SK-N-MC (cell line): ENCODE measurements around the gene NADSYN1.

Experiments
- DNase-seq: peaks from one replicate; pipeline ENCODE4 v3.0.0-alpha.2; 2011; ENCODE audit warnings: low read depth, low spot score
- H3K27ac ChIP-seq: fragments of 200-600 bp; sonication (generic); 2 replicates; pipeline ENCODE4 v1.5.1; 2016; ENCODE audit warnings: mixed run types
- H3K36me3 ChIP-seq: fragments of 200-600 bp; sonication (generic); 2 replicates; pipeline ENCODE4 v1.6.1; 2017; ENCODE audit warnings: antibody characterized with exemption, low read length, mixed read lengths; ENCODE audit not compliant: insufficient read depth
- H3K4me3 ChIP-seq: fragments of 200-600 bp; sonication (generic); 2 replicates; pipeline ENCODE4 v1.5.1; 2016
- H3K9ac ChIP-seq: fragments of 200-600 bp; sonication (generic); 2 replicates; pipeline ENCODE4 v1.8.0; 2017; ENCODE audit warnings: mixed run types, mixed read lengths; ENCODE audit not compliant: insufficient read length
- H3K9me3 ChIP-seq: fragments of 200-600 bp; sonication (generic); 2 replicates; pipeline ENCODE4 v1.6.1; 2017; ENCODE audit warnings: low read depth, mild to moderate bottlenecking, antibody characterized with exemption, low read length, moderate library complexity, mixed read lengths
- EZH2 ChIP-seq: fragments of 200-600 bp; sonication (generic); IDR thresholded peaks from one replicate; pipeline ENCODE4 v1.6.1; 2017; ENCODE audit warnings: antibody characterized with exemption
- FOXP2 ChIP-seq: optimal IDR thresholded peaks from 2 replicates; pipeline ENCODE3; 2011; ENCODE audit warnings: mild to moderate bottlenecking, moderate library complexity; ENCODE audit not compliant: insufficient read depth; ENCODE audit errors: extremely low read length, control extremely low read depth
- POLR2AphosphoS5 ChIP-seq: IDR thresholded peaks from 2 replicates; pipeline ENCODE4 v1.6.1; 2012; ENCODE audit warnings: mild to moderate bottlenecking, low read depth, low read length, borderline replicate concordance

NADSYN1 gene

GRCh38 chr11:71478528-71478840 is 25.5 kb downstream of the NADSYN1 start:
- Histone ChIP-seq H3K4me3 (no peak overlapping the region), H3K27ac (no peak overlapping the region), H3K36me3 (peaks cover 15% of the 10 kb centered on the region; the same call in 1 of the 2 replicates), H3K9ac (no peak overlapping the region), H3K9me3 (no peaks in the 10 kb centered on the region)
- no peak for TF ChIP-seq EZH2
- TF ChIP-seq POLR2AphosphoS5: no peak
- TF ChIP-seq FOXP2: no peak
- no peak for DNase-seq

GRCh38 chr11:71481101-71481960 is 28.3 kb downstream of the NADSYN1 start:
- TF ChIP-seq POLR2AphosphoS5 (no peak), FOXP2 (no peak), EZH2 (no peak)
- DNase-seq: no peak
- no peaks in the 10 kb centered on the region for H3K9me3 ChIP-seq
- no peak overlapping the region for H3K27ac ChIP-seq
- H3K36me3 ChIP-seq: peaks cover 13% of the 10 kb centered on the region; the same call in 1 of the 2 replicates
- no peak overlapping the region for H3K4me3 ChIP-seq
- no peak overlapping the region for H3K9ac ChIP-seq

GRCh38 chr11:71482216-71482615 is 29.2 kb downstream of the NADSYN1 start:
- Histone ChIP-seq H3K9ac (no peak overlapping the region), H3K36me3 (peaks cover 13% of the 10 kb centered on the region; the same call in 1 of the 2 replicates), H3K9me3 (no peaks in the 10 kb centered on the region), H3K27ac (no peak overlapping the region), H3K4me3 (no peak overlapping the region)
- no peak for DNase-seq
- TF ChIP-seq FOXP2: no peak
- TF ChIP-seq POLR2AphosphoS5: no peak
- TF ChIP-seq EZH2: no peak

GRCh38 chr11:71482746-71483364 is 29.9 kb downstream of the NADSYN1 start:
- H3K36me3 ChIP-seq: peaks cover 13% of the 10 kb centered on the region; the same call in 1 of the 2 replicates
- no peak overlapping the region for H3K4me3 ChIP-seq
- no peak overlapping the region for H3K9ac ChIP-seq
- no peak for DNase-seq
- no peak overlapping the region for H3K27ac ChIP-seq
- TF ChIP-seq POLR2AphosphoS5 (no peak), EZH2 (no peak), FOXP2 (no peak)
- no peaks in the 10 kb centered on the region for H3K9me3 ChIP-seq

- H3K9me3 ChIP-seq: no peaks in the 10 kb centered on the region
- no peak overlapping the region for H3K27ac ChIP-seq
- no peak for DNase-seq
- peaks cover 13% of the 10 kb centered on the region; the same call in 1 of the 2 replicates for H3K36me3 ChIP-seq
- TF ChIP-seq POLR2AphosphoS5: no peak
- no peak for TF ChIP-seq FOXP2
- no peak for TF ChIP-seq EZH2
- no peak overlapping the region for H3K9ac ChIP-seq
- H3K4me3 ChIP-seq: no peak overlapping the region
Observed at GRCh38 chr11:71483692-71484091, 30.7 kb downstream of the NADSYN1 start.

- Histone ChIP-seq H3K27ac (no peak overlapping the region), H3K9ac (no peak overlapping the region), H3K4me3 (no peak overlapping the region), H3K9me3 (no peaks in the 10 kb centered on the region), H3K36me3 (peaks cover 13% of the 10 kb centered on the region; the same call in 1 of the 2 replicates)
- no peak for DNase-seq
- no peak for TF ChIP-seq FOXP2
- no peak for TF ChIP-seq POLR2AphosphoS5
- no peak for TF ChIP-seq EZH2
Observed at GRCh38 chr11:71484248-71485062, 31.5 kb downstream of the NADSYN1 start.

- peaks cover 13% of the 10 kb centered on the region; the same call in 1 of the 2 replicates for H3K36me3 ChIP-seq
Observed at GRCh38 chr11:71485063-71485399, 32.0 kb downstream of the NADSYN1 start.

GRCh38 chr11:71485466-71485865 is 32.5 kb downstream of the NADSYN1 start:
- DNase-seq: no peak
- Histone ChIP-seq H3K9me3 (no peaks in the 10 kb centered on the region), H3K36me3 (peaks cover 13% of the 10 kb centered on the region; the same call in 1 of the 2 replicates), H3K27ac (no peak overlapping the region), H3K4me3 (no peak overlapping the region), H3K9ac (no peak overlapping the region)
- TF ChIP-seq EZH2 (no peak), POLR2AphosphoS5 (no peak), FOXP2 (no peak)

More at GRCh38 chr11:71485063-71485399, 32.0 kb downstream of the NADSYN1 start:
- Histone ChIP-seq H3K9ac (no peak overlapping the region), H3K27ac (no peak overlapping the region), H3K9me3 (no peaks in the 10 kb centered on the region), H3K4me3 (no peak overlapping the region)
- TF ChIP-seq EZH2 (no peak), POLR2AphosphoS5 (no peak)
- DNase-seq: no peak
